KBM-7 (cell line): ENCODE results near the gene PPM1E.

Experiments
- DNase-seq: peaks from one replicate; pipeline ENCODE4 v3.0.0-alpha.2; 2015
- in situ Hi-C: fragments of 300-500 bp; cut with MboI; formaldehyde crosslinking; loops from 2 replicates; pipeline ENCODE4 v1.14.3; 2020; ENCODE audit warnings: low sequenced_read_pairs, low pct_unique_long_range_greater_than_20kb, mixed read lengths

PPM1E gene

GRCh38 chr17:58976541-58976940, 220.9 kb downstream of the PPM1E start:
- in situ Hi-C loops = no loop called here
- DNase-seq = no peak

- in situ Hi-C loops = no loop called here
These were observed 225.2 kb downstream of the PPM1E start for GRCh38 chr17:58980706-58981481.

GRCh38 chr17:58982626-58983025, 227.0 kb downstream of the PPM1E start:
- in situ Hi-C loops = no loop called here
- no peak for DNase-seq

More at GRCh38 chr17:58980706-58981481, 225.2 kb downstream of the PPM1E start:
- no peak for DNase-seq

- peak; percentile 32 for DNase-seq
- in situ Hi-C loops = no loop called here
These were observed 229.7 kb downstream of the PPM1E start for GRCh38 chr17:58985367-58985766.

GRCh38 chr17:58985971-58986370, 230.3 kb downstream of the PPM1E start:
- DNase-seq = no peak
- in situ Hi-C loops = no loop called here

- no peak for DNase-seq
- in situ Hi-C loops = no loop called here
These were observed 234.0 kb downstream of the PPM1E start for GRCh38 chr17:58989629-58990028.

- in situ Hi-C loops = no loop called here
- no peak for DNase-seq
These were observed 236.2 kb downstream of the PPM1E start for GRCh38 chr17:58991718-58992331.

- no peak for DNase-seq
These were observed 237.7 kb downstream of the PPM1E start for GRCh38 chr17:58993311-58993710.

GRCh38 chr17:58995247-58995940, 239.7 kb downstream of the PPM1E start:
- DNase-seq = no peak
- in situ Hi-C loops = no loop called here

More at GRCh38 chr17:58993311-58993710, 237.7 kb downstream of the PPM1E start:
- in situ Hi-C loops = no loop called here

- in situ Hi-C loops = no loop called here
- DNase-seq = no peak
These were observed 241.3 kb downstream of the PPM1E start for GRCh38 chr17:58996968-58997367.

GRCh38 chr17:58997756-58998553, 242.3 kb downstream of the PPM1E start:
- in situ Hi-C loops = no loop called here
- DNase-seq = no peak

- no peak for DNase-seq
- in situ Hi-C loops = no loop called here
These were observed 243.2 kb downstream of the PPM1E start for GRCh38 chr17:58998871-58999270.

GRCh38 chr17:58999500-58999899, 243.8 kb downstream of the PPM1E start:
- no peak for DNase-seq
- in situ Hi-C loops = no loop called here

- no peak for DNase-seq
- in situ Hi-C loops = loop anchor here (25.0 kb wide), 1 partner anchor 463 kb away; a partner anchor contains a TSS
These were observed 244.4 kb downstream of the PPM1E start for GRCh38 chr17:59000022-59000421.

GRCh38 chr17:59001158-59001814, 245.6 kb downstream of the PPM1E start:
- in situ Hi-C loops = loop anchor here (25.0 kb wide), 1 partner anchor 464 kb away; a partner anchor contains a TSS
- peak; percentile 96 for DNase-seq

GRCh38 chr17:59002126-59002525, 246.5 kb downstream of the PPM1E start:
- DNase-seq = no peak

GRCh38 chr17:59002848-59003247, 247.2 kb downstream of the PPM1E start:
- DNase-seq = no peak
- in situ Hi-C loops = loop anchor here (25.0 kb wide), 1 partner anchor 466 kb away; a partner anchor contains a TSS

More at GRCh38 chr17:59002126-59002525, 246.5 kb downstream of the PPM1E start:
- in situ Hi-C loops = loop anchor here (25.0 kb wide), 1 partner anchor 465 kb away; a partner anchor contains a TSS

- DNase-seq = no peak
- in situ Hi-C loops = loop anchor here (25.0 kb wide), 1 partner anchor 467 kb away; a partner anchor contains a TSS
These were observed 248.2 kb downstream of the PPM1E start for GRCh38 chr17:59003860-59004259.
